HG02943 (cell line): ENCODE results near the gene FAM120C.

Source experiments
- ATAC-seq: cut with Tn5 transposase; IDR thresholded peaks from one replicate; pipeline ENCODE4 v1.9.1; 2021; ENCODE audit warnings: mild to moderate bottlenecking, low read depth, moderate library complexity; ENCODE audit not compliant: unreplicated experiment

The FAM120C gene

GRCh38 chrX:54043056-54043455 lies 140.0 kb downstream of the FAM120C start:
- no peak for ATAC-seq

GRCh38 chrX:54042609-54043021 lies 140.4 kb downstream of the FAM120C start:
- no peak for ATAC-seq

DNA sequence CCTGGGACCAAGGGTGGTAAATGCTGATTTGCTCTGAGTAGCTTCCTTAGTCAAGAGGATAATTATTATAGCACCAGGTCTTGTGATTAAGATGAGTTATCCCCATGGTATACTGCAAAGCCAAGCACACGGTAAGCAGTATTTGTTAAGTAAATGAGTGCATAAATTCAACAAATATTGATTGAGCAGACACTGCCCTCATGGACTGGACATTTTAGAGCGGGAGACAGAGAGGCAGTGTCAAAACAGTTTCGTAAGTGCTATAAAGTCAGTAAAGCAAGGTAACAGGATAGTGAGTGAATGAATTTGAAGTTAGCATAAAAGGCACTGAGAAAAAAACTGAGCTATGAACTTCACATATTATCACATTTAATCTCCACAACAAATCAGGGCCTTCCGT lies 152.7 kb downstream of the FAM120C start:
- no peak for ATAC-seq

DNA sequence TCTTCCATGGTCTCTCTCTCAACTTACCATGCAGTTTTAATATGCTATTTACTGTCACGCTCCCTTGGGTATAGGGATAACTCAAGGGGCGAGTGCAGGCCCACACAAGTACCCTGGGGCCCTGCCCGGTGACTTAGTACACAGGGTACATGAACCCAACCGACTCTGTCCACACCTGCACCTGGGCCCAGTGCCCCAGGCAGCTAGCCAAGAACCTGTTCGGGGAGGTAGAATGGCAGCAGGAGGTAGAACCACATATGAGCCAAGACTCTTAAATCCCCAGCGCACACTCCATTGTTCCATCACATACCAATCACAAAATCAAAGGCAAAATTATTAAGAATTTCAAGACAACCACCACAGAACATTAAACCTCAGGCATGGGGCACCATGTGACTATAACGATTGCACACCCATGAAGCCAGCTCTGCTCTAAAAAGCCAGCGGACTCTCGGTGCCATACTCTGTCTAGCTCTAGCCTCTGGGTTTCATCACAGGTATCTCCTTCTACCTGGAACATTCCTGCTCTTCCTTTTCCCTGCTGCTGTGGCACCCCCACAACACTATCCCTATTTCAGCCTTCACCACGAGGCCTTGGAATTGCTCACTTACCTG lies 153.4 kb downstream of the FAM120C start:
- no peak for ATAC-seq

DNA sequence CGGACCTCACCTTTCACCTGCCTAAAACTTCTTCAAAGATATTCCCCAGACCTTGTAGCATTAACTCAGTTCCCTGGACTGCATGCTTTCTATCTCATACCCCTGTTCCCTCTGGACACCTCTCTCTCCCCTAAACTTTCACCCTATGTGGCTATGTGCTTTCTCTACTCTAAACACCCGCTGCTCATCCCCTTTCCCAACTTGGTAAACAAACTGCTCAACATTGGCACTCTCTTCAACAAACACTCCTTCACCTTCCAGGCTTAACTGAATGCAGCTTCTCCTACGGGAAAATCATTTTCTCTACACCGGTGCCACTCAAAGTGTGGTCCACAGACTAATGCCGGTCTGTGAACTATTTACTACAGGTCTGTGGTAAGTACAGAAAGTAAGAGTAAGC lies 158.7 kb downstream of the FAM120C start:
- ATAC-seq = no peak
